Measurements from ENCODE around the gene TLL1.

DNA sequence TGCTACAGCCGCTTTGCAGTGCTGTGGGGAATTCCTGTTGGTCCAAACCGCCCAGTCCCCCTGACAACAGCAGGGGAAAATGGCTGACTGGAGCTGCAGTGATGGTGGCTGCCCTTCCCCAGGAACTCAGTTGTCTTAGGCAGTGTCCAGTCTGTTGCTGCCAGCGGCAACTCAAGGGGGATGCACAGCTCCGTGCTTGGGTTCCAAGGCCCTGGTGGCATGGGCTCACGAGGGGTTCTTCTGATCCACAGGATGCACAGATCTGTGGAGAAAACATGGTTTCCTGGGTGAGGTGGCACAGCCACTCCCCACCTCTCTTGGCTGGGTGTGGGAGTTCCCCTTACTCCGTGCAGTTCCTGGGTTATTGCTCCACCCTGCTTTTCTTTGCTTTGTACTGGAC is 261.2 kb downstream of the TLL1 start:
- TF ChIP-seq POLR2A (IDR thresholded peaks at IDR 0.05; ENCODE audit: low read length), result no peak
- TF ChIP-seq GATA1 (IDR thresholded peaks at IDR 0.05; ENCODE audit: low read depth, low read length), result no peak

Data from erythroblast (primary cell).